A549 (cell line): ENCODE measurements around the gene LTK.

ENCODE experiments used
- BHLHE40 ChIP-seq: IDR thresholded peaks from 2 replicates; pipeline ENCODE4 v1.6.1; 2012; ENCODE audit warnings: low read depth, low read length, inconsistent platforms
- CTCF ChIP-seq: fragments of >200 bp; sonication (Bioruptor Twin); formaldehyde crosslinking; IDR thresholded peaks from 3 replicates; pipeline ENCODE4 v1.5.1; 2016
- MAFK ChIP-seq: fragments of 450-650 bp; IDR thresholded peaks from 2 replicates; pipeline ENCODE4 v1.6.1; 2014; ENCODE audit not compliant: partially characterized antibody
- MAX ChIP-seq: IDR thresholded peaks from 2 replicates; pipeline ENCODE4 v1.6.1; 2012
- RAD21 ChIP-seq, 2 experiments: fragments of >200 bp in 1 of 2; sonication (Bioruptor Twin) in 1 of 2; formaldehyde crosslinking in 1 of 2; IDR thresholded peaks in 1 of 2; conservative IDR thresholded peaks in 1 of 2; 2 replicates in 1 of 2; 3 replicates in 1 of 2; pipeline ENCODE4 v1.6.1; 2012 to 2018; ENCODE audit warnings: inconsistent platforms in 1 of 2
- REST ChIP-seq: fragments of 200-600 bp; sonication (generic); IDR thresholded peaks from 2 replicates; pipeline ENCODE4 v1.6.1; 2016; ENCODE audit warnings: antibody characterized with exemption, mild to moderate bottlenecking, moderate library complexity
- RFX5 ChIP-seq: fragments of 450-650 bp; IDR thresholded peaks from 2 replicates; pipeline ENCODE4 v1.7.1; 2014; ENCODE audit warnings: antibody characterized with exemption, mild to moderate bottlenecking, moderate library complexity

DNA sequence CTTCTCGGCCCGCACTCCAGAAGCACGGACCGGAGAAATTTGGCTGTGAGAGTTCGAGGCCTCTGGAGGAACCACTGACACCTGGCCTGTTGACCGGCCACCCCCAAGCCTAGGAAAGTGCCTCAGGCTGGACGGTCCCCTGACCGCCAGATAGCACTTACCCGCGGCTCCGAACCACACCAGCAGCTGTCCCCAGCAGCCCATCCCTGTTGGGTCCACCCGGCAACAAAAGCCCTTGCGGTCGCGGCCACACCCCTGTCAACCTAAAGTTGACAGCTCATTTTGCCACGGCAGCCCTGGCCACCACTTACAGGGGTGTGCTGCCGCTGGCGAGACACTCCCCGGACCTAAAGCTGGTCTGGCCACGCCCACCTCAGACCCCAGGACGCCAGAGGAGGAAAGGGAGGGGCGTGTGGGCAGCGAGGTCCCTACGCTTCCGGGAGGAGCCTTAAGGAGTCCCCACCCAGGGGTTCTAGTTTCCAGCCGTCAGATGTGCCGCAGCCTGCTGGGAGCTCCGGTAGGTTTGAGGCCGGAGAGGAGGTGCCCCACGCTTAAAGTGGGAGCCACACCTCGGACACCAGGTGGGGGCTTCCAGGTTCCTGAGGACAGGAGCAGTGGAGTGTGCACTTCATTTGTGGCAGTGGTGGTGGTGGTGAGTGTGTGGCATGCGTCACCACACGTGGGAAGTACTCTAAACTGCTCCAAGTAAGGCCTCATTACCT, at the start of gene LTK:
- TF ChIP-seq RFX5 (no peak), MAX (no peak), BHLHE40 (no peak), CTCF (no peak), MAFK (no peak), REST (no peak), RAD21 (conservative IDR thresholded peaks at IDR 0.05 in 1 of 2, IDR thresholded peaks at IDR 0.05 in 1 of 2) (no peak)
